ENCODE measurements around the gene TSPAN18.

Gene TSPAN18

GRCh38 chr11:44777209-44778194, 50.7 kb downstream of the TSPAN18 start:
- DNase-seq (ENCODE audit: low spot score), result no peak

DNA sequence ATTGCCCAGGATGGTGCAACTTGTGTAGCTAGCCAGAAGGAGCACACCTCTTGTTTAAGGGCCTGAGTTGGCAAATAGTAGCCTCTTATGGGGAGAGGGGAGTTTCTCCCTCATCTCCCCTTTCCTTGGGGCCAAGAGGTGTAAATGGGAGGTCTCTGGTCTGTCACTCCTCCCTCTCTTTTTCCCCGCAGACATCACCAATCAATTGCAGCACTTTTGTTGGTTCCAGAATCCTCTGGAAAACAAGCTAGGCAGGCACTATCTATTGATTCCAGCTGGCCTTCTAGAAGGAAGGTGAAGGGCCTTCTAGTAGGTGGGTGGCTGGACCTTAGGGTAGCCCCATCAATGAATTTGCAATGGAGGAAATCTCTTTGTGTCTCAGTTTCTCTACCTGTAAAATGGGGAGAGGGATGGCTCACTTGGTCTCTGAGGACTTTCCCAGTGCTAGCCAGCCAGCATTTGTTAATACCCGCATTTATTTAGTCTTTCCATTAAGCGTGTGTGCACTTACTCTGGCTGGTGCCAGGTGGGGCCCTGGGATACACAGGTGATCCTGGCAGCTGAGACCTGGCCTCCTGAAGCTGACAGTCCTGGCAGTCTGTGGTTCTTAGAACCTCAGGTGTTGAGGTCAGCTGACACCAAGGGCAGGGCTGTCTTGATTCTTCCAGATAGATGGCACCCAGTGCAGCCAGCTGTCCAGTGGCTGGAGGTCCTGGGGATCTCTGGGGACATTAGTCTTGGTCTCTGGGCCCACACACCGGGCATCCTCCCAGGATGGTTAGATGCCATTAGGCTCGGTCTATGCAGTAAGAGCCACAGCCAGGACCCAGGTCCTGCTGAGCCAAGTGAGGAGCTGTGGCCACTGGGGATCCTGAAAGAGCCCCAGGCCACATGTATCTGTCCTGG, 51.7 kb downstream of the TSPAN18 start:
- DNase-seq (ENCODE audit: low spot score), result no peak

DNA sequence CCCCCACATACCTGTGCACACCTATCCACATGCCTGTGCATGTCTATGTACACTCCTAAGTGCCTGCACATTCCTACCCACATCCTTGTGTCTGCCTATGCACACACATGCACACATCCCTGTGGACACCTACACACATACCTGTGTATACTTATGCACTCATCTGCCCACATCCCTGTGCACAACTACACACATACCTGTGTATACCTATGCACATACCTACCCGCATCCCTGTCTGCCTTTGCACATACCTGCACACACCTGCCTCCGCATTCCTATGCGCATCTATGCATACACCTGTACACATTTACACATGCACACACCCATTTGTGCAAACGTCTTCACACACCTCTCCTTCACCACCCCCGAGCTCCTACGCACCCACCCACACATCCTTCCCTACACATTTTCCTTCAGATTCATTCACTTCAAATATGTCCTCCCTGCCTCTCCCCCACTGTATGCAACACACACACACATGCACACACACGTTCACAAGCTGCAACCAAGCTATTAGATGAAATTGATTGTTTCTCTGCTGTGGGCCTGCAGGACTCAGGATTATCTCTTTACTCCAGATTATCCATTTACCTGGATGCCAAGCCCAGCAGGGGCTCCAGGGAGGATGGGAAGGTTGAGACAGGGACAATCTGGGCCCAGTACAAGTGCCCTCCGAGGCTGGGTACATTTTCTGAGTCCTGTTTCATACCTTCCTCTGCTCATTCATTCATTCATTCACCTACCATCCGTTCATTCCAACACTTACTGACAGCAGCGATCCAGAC, 53.2 kb downstream of the TSPAN18 start:
- no peak for DNase-seq (ENCODE audit: low spot score)

- no peak for DNase-seq (ENCODE audit: low spot score)
Measured at GRCh38 chr11:44780940-44781631, 54.3 kb downstream of the TSPAN18 start.

GRCh38 chr11:44781655-44782054, 54.9 kb downstream of the TSPAN18 start:
- DNase-seq (ENCODE audit: low spot score), result no peak

GRCh38 chr11:44782478-44782877, 55.7 kb downstream of the TSPAN18 start:
- no peak for DNase-seq (ENCODE audit: low spot score)

- no peak for DNase-seq (ENCODE audit: low spot score)
Measured at GRCh38 chr11:44784436-44784760, 57.6 kb downstream of the TSPAN18 start.

DNA sequence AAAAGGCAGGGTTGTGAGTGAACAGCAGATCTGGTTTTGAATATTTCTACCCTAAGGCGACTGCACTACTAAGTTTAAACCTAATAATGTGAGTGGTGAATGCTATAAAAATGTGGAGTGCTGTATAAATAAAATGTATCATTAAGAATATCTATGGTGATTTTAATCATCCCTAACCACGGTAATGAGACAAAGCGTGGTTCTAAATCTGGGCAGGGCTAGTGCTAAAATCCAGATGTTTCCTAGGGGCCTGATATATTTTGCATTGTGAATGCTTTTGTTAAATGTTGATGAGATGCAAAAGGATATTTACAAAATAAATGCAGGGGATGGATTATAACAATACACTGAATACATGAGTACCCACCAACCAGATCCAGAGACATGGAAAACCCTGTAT, 58.1 kb downstream of the TSPAN18 start:
- DNase-seq (ENCODE audit: low spot score), result no peak

- DNase-seq (ENCODE audit: low spot score), result no peak
Measured at GRCh38 chr11:44785856-44786607, 59.3 kb downstream of the TSPAN18 start.

GRCh38 chr11:44787070-44787469, 60.3 kb downstream of the TSPAN18 start:
- DNase-seq (ENCODE audit: low spot score), result no peak

GRCh38 chr11:44787981-44788380, 61.2 kb downstream of the TSPAN18 start:
- DNase-seq (ENCODE audit: low spot score), result no peak

GRCh38 chr11:44788536-44789261, 61.9 kb downstream of the TSPAN18 start:
- DNase-seq (ENCODE audit: low spot score), result no peak

GRCh38 chr11:44789496-44789895, 62.7 kb downstream of the TSPAN18 start:
- no peak for DNase-seq (ENCODE audit: low spot score)

- no peak for DNase-seq (ENCODE audit: low spot score)
Measured at GRCh38 chr11:44790211-44790610, 63.4 kb downstream of the TSPAN18 start.

DNA sequence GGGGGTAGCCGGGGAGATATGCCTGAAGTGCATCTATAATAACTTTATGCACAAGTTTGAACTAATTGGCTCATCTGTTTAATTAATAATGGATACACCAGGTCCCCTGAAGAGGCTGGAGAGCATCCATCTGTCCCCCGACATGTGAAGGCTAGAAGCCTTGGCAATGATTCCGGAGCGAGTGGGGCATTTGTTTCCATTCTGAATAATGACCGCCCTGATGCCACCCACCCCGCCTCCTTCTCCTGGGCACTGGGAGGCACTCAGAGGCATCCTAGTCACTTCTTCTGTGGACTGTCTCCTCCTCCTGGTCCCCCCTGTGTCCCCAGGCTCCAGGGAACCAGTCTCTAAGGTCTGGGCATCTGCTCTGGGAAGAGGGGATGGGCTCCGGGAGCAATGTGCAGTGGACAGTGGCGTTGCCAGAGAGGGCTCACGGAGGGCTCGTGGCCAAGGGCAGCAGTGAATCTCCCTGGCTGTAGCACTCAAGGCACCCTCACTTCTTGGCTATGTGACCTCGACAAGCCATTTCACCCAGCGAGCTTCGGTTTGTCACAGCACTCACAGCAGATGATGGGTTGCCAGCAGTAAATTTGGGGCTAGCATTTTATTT, 64.7 kb downstream of the TSPAN18 start:
- no peak for DNase-seq (ENCODE audit: low spot score)

GRCh38 chr11:44792171-44792570, 65.4 kb downstream of the TSPAN18 start:
- no peak for DNase-seq (ENCODE audit: low spot score)

DNA sequence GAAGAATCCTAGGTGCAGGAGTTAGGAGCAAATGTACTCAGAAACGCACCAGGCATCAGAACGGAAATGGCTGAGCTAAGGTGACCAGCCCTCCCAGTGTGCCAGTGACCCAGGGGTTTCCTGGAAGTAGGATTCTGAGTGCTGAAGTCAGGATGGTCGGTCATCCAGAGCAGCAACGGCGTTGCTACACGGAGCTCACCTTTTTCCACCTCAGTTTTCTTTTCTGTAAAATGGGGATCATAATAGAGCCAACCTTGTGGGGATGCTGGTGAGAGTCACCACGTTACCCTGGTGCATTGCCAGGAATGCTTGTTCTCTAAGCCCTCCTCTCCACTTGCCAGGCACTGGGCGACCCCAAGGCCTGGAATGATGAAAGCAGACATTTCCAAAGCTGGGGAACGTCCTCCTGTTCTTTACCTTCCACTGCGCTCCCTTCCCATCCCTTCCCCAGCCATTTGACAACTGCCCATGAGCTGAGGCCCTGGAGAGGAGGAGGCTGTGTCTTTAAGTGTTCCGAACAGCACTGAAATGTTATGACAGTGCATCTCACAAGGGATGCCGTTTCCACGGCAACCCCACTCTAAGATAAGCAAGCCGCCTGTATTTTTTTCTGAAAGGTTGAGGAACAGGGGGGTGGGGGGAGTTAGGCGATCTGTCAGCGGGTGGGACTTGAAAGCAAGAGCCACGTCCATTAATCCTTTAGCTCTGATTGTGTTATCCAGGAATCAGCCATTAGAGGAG, 66.8 kb downstream of the TSPAN18 start:
- no peak for DNase-seq (ENCODE audit: low spot score)

DNA sequence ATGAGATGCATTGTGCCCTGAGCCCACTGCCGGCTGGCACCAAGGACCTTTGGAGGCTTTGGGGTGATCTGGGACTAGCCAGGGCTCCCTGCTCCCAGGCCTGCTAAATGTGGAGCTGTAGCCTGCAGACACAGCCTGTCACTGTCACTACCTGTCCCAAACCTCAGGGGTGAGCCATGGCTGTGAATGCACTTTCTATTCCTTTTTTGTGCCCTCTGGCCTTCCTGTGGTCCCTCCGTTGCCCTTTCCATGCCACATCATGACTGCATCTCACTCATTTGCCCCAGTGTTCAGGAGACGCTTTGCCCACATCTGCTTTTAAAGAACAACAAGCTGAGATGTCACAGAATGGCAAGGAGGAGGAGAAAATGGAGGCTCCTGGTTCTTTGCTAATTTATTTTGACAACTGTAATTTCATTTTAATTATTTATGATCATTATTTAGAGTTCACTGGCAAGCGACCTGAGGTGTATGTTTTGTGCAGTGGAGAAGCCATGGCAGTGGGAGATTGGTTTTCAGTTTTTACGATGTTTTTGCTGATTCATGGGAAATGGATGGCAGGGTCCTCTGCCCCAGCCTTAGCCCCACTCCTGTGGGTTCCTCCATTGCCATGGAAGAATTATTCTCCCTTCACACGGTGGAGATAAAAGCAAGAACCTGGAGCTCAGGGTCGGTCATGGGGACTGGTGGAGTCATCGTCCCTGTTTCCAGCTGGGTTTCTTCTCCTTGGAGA, 69.2 kb downstream of the TSPAN18 start:
- no peak for DNase-seq (ENCODE audit: low spot score)

All from pons (tissue), 1 donor.